HG03097 (cell line): Measurements from ENCODE around the gene PLEKHA5.

Experiments used
- ATAC-seq: cut with Tn5 transposase; IDR thresholded peaks from one replicate; pipeline ENCODE4 v1.9.1; 2021; ENCODE audit not compliant: unreplicated experiment, low FRiP score

Gene PLEKHA5

GRCh38 chr12:19194963-19195362 lies 65.4 kb downstream of the PLEKHA5 start:
- ATAC-seq, result no peak

DNA sequence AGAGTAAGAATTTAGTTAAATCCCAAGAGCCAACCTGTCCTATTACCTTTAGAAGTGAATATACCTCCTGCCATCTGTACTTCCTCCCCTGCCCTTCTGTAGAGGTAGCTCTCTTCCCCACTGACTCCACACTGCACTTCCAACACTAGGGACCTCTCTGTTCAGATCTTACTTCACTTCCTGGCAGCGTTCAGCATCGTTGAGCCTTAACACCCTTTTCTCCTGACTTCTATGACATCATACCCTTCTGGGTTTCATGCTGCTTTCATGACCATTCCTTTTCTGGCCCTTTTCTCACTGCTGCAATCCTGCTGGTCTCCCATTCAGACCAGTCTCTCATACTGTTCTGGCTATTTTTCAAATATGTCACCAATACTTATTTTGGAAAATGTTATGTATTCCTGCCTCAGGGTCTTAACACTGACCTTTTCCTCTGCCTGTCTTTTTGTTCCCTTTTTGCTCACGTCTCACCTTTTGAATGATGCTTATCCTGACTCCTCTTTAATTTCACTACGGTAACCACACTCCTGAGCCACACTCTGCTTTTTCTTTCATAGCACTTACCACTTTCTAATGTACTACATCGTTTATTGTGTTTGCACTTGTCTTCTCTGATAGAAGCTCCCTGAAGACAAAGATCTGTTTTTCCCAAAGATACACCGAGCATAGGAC lies 67.6 kb downstream of the PLEKHA5 start:
- ATAC-seq, result no peak

GRCh38 chr12:19198272-19198671 lies 68.7 kb downstream of the PLEKHA5 start:
- no peak for ATAC-seq

DNA sequence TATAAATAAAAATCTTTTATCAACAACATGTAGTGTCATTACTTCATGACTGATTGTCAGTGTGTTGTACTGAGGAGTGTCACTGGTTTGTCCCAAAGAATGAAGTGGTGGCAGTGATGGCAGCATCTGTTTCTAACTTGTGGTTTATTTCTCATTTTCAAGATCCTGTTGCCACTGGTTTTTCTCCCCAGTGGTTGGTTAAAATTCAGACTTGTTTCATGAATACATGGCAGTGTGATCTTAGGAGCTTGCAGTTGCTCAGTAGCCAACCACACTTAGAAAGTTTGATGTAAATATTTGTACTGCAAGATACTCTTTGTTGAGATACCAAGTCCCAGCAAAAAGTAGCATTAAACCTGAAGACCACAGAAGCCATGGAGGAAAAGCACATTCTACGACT lies 69.8 kb downstream of the PLEKHA5 start:
- ATAC-seq, result no peak

DNA sequence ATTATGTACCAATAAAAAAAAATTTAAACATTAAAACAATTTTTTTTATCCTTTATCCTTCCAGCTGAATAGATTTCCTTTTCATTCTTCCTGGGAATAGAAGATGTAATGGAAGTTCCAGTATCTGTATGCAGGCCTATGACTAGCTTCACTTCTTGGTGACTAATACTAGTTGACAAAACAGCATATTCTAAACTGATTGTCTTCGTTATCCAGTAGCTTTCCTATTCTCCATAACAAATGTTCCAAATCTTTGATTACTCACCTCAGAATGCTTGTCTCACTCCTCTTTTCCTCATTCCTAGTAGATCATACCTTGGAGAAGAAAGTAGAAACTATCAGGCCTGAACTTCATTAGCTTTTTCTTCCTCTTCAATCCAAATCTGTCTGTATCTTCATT lies 70.7 kb downstream of the PLEKHA5 start:
- no peak for ATAC-seq

DNA sequence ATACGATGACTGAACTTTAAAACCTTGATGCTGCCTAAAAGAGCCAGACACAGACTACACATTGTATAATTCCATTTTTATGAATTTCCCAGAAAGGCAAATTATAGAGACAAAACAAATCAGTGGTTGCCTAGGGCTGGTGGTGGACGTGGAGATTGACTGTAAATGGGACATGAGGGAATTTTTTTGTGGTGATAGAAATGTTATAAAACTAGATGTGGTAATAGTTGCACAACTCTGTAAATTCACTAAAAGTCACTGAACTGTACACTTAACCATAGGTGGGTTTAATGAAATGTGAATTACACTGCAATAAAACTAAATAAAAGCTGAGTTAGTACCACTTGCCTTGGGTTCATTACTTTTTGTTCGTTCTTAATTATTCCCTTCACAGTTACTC lies 72.1 kb downstream of the PLEKHA5 start:
- ATAC-seq, result no peak

DNA sequence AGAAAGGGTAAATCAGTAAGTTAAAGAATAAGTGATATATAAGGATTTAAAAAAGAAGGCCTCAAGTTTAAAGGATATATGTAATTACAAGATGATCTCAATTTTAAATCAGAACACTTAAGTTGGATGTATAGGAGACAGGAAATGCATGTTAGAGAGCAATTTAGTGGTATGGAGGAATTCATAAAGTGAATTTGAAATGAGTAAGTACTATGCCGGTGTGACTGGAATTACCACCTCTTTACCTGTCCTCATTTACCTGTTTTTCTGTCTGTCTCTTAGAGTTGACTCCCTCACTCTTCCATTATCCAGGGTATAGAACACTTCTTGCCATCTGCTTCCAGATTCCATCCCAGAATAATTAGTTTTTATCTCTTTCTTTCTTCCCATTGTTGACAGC lies 73.5 kb downstream of the PLEKHA5 start:
- ATAC-seq, result no peak

GRCh38 chr12:19203539-19204506 lies 74.3 kb downstream of the PLEKHA5 start:
- ATAC-seq, result no peak

DNA sequence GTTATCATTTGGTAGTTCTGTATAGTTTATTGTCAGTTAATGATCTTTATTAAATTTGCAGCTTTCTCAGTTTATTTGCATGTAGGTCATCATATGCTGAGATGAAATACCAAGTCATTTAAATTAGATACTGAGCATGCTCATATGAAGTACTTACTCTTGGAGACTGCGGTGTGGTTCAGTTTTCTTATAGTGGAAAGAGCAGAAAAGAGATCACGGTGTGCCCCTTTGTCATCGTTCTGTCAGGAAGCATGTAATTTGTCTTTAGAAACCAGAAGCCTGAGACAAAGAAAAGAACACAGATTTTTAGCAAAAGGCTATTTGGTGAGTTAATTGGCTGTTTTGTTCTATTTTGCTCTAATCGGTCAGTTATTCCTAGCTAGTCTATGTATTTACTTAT lies 75.6 kb downstream of the PLEKHA5 start:
- no peak for ATAC-seq

GRCh38 chr12:19206493-19207077 lies 77.1 kb downstream of the PLEKHA5 start:
- no peak for ATAC-seq

- no peak for ATAC-seq
Measured at GRCh38 chr12:19208456-19208855, 78.9 kb downstream of the PLEKHA5 start.

DNA sequence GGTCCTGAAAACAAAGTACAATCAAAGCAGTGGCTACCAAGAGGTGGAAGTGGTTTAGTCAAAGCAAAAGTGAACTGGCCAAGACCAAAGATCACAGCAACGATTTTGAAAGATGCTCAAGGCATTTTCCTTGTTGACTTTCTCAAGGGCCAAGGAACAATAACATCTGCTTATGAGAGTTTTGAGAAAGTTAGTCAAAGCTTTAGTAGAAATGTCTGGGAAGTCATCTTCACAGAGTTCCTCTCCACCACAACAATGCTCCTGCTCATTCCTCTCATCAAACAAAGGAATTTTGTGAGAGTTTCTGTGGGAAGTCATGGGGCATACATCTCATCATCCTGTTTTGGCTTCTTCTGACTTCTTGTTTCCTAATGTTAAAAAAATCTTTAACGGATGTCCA lies 80.1 kb downstream of the PLEKHA5 start:
- no peak for ATAC-seq

DNA sequence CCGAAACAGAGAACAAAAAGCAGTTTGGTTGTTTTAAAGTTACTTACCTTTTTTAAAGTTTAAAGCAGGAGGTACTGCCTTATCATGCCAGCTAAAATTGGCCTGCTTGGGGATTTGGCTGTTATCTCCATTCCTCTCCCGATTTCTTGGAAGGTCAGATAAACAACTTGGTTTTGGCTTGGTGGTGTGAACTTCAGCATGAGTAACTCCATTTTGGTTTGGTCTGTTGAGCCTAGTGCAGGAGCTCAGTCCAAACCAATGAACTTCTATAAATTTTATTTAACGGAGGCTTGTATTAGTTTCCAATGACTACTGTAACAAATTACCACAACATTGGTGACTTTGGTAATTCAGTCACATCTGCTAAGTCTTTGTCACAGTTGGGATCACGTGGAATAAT lies 82.3 kb downstream of the PLEKHA5 start:
- no peak for ATAC-seq

DNA sequence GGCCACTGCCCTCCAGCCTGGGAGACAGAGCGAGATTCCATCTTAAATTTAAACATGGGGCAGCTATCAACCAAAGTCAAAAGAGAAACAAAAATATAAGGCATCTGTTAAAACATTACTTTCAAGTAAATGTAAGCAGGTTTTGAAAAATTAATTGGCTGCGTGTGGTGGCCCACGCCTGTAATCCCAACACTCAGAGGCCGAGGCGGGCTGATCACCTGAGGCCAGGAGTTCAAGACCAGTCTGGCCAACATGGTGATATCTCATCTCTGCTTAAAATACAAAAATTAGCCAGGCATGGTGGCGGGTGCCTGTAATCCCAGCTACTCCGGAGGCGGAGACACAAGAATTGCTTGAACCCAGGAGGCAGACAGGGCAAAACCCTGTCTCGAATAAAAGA lies 82.7 kb downstream of the PLEKHA5 start:
- ATAC-seq, result no peak

- ATAC-seq, result no peak
Measured at GRCh38 chr12:19214020-19214419, 84.5 kb downstream of the PLEKHA5 start.

GRCh38 chr12:19215115-19215514 lies 85.6 kb downstream of the PLEKHA5 start:
- ATAC-seq, result no peak

- ATAC-seq, result no peak
Measured at GRCh38 chr12:19217446-19217845, 87.9 kb downstream of the PLEKHA5 start.

- ATAC-seq, result no peak
Measured at GRCh38 chr12:19220205-19220604, 90.7 kb downstream of the PLEKHA5 start.

DNA sequence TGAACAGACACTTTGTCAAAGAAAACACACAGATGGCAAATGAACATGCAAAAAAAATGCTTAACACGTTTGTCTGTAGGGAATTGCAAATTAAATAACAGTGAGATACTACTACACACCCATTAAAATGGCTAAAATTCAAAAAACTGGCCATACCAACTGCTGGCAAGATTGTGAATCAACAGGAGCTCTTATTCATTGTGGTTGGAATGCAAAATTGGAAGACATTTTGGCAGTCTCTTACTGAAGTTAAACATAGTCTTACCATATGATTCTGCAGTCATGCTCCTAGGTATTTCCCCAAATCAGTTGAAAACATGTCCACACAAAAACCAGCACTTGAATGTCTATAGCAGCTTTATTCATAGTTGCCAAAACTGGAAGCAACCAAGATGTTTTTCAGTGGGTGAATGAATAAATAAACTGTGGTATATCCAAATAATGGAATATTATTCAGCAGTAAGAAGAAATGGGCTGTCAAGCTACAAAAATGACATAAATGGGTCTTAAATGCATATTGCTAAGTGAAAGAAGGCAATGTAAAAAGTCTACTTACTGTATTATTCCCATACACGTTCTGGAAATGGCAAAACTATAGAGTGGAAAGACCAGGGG lies 91.4 kb downstream of the PLEKHA5 start:
- no peak for ATAC-seq

DNA sequence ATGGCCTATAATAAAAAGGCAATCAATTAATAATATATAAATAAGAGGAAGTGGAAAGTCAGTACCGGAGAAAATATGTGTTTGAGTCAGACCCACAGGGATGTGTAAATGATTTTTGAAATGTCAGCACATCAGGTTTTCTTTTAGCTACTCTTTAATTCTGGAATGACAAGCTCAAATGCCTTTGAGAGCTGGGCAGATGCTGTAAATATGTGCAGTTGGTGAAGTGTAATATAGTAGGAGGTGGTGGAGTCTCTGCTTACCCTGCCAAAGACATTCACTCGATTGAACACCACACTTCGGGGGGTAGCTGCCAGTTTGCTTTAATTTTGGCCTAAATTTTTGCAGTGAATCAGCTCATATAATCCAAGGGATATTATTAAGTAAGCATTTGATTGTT lies 93.0 kb downstream of the PLEKHA5 start:
- ATAC-seq, result no peak

DNA sequence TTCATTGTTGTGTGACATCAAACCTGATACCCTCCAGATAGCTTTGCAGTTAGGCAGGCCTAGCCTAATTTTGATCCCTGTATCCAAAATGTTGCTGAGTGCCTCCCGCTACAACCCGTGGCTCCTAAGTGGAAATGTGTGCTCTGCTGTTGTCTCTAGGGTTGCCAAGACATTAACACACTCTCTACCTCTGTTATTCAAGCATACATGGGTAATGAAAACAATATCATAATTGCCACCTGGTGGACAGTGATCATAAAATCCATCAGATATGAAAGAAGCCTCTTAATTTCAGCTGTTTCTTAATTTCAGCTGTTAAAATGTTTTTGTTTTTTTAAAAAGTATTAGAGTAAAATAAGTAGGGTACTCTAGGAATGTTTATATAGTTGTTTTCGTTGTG lies 93.5 kb downstream of the PLEKHA5 start:
- ATAC-seq, result no peak
